Measurements from ENCODE around the gene RCAN3. TPM values are rescaled to one million over a fixed set of nuclear protein-coding genes. Genes with fewer than 3 reads are reported as not detected.

RCAN3 gene
- total and polyA plus RNA-seq, 10 of the 15 experiments (the other 5 are each of a cell fraction or from before 2014, with no cell fraction given): 0.02 to 0.46 (median 0.06) TPM; not detected in 3

DNA sequence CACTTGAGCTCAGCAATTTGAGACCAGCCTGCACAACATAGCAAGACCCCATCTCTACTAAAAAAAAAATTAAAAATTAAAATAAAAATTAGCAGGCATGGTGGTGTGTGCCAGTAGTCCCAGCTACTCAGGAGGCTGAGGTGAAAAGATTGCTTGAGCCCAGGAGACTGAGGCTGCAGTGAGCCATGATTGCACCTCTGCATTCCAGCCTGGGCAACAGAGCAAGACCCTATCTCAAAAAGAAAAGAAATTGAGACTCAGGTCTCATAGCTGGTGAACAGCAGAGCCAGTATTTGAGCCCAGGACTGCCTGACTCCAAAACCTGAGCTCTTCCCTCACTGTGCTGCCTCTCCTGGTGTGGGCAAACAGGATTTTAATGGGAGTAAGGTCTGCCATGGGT lies 28.4 kb upstream of the RCAN3 start (continued):
- TF ChIP-seq KAT2A (conservative IDR thresholded peaks at IDR 0.05; ENCODE audit: control insufficient read depth, low read depth, low read length): no peak
- TF ChIP-seq SIX5 (IDR thresholded peaks at IDR 0.05; ENCODE audit: low read depth, low read length, severe bottlenecking): no peak
- no peak for TF ChIP-seq SPI1 (IDR thresholded peaks at IDR 0.05; ENCODE audit: borderline replicate concordance, insufficient read depth, low read depth, low read length)
- no peak for TF ChIP-seq RUNX3 (IDR thresholded peaks at IDR 0.05; ENCODE audit: low read length)
- TF ChIP-seq HSF1 (IDR thresholded peaks at IDR 0.05; ENCODE audit: low read depth, low read length): no peak
- TF ChIP-seq RCOR1 (conservative IDR thresholded peaks at IDR 0.05; ENCODE audit: low read depth, low read length): no peak
- TF ChIP-seq, protein P1, sequence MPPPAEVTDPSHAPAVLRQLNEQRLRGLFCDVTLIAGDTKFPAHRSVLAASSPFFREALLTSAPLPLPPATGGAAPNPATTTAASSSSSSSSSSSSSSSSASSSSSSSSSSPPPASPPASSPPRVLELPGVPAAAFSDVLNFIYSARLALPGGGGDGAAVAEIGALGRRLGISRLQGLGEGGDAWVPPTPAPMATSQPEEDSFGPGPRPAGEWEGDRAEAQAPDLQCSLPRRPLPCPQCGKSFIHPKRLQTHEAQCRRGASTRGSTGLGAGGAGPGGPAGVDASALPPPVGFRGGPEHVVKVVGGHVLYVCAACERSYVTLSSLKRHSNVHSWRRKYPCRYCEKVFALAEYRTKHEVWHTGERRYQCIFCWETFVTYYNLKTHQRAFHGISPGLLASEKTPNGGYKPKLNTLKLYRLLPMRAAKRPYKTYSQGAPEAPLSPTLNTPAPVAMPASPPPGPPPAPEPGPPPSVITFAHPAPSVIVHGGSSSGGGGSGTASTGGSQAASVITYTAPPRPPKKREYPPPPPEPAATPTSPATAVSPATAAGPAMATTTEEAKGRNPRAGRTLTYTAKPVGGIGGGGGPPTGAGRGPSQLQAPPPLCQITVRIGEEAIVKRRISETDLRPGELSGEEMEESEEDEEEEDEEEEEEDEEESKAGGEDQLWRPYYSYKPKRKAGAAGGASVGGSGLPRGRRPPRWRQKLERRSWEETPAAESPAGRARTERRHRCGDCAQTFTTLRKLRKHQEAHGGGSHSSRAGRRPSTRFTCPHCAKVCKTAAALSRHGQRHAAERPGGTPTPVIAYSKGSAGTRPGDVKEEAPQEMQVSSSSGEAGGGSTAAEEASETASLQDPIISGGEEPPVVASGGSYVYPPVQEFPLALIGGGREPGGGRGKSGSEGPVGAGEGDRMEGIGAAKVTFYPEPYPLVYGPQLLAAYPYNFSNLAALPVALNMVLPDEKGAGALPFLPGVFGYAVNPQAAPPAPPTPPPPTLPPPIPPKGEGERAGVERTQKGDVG (CRISPR knock-in tag; IDR thresholded peaks at IDR 0.05): no peak
- no peak for TF ChIP-seq CBFB (IDR thresholded peaks at IDR 0.05; ENCODE audit: low read depth)

DNA sequence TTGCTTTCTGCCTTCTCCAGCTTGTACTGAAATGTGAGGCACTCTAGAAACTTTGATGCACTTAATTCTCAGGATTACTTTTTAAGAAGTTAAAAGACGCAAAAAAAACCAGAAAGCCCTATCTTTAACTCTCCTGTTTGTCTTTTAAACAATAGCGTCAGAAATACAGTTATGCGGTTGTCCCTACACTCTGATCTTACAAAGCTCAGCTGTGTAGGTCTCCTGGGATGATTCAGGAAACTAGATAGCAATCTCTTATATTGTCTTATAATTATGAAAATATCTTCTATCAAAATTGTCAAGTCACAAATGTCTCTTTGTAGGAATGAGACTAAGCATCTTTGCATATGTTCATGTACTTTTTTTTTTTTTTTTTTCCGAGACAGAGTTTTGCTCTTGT lies 26.9 kb upstream of the RCAN3 start:
- CTCF ChIA-PET: interaction anchor here (1.7 kb wide), 1 partner anchor 60 kb away, joined by 8 read pairs; the partner anchor contains the start of gene NIPAL3
- H3K79me2 ChIP-seq (ENCODE audit: control insufficient read depth, insufficient read depth, low read length): no peaks in the 10 kb centered on the region
- intact Hi-C loops (cut with micrococcal nuclease; ENCODE audit: unreplicated experiment) (no loop called here), in situ Hi-C loops (cut with MboI) (no loop called here)
- RAD21 ChIA-PET (ENCODE audit: unreplicated experiment): no interaction called here
- H3K4me3 ChIP-seq: no peak overlapping the region
- H3K9me3 ChIP-seq (replicated peaks; ENCODE audit: control insufficient read depth, insufficient read depth, low read length): no peaks in the 10 kb centered on the region
- H4K20me1 ChIP-seq (ENCODE audit: control insufficient read depth, insufficient read depth): no peaks in the 10 kb centered on the region
- H2AFZ ChIP-seq (ENCODE audit: control insufficient read depth, low read depth, low read length): no peak overlapping the region
- H3K36me3 ChIP-seq (ENCODE audit: control insufficient read depth in 2 of 2, insufficient read depth in 2 of 2, low read length in 1 of 2): no peaks in the 10 kb centered on the region
- 97% methylated on average over 3 of the region's 4 CpGs for whole genome bisulfite sequencing (ENCODE audit: insufficient coverage, insufficient replicate concordance, low lambda C conversion rate, missing lambda C conversion rate)
- BruUV-seq (replicated peaks): no TSS peak
- no peak overlapping the region for H3K4me2 ChIP-seq (ENCODE audit: control insufficient read depth, insufficient read depth)
- FAIRE-seq (no peak), ATAC-seq (no peak), DNase-seq (ENCODE audit: low read depth, low spot score) (no peak)
- no peak overlapping the region for H3K9ac ChIP-seq (ENCODE audit: control insufficient read depth, insufficient read depth, low read length)
- no peak overlapping the region for H3K27ac ChIP-seq (ENCODE audit: control insufficient read depth, insufficient read depth)
- SMC1A ChIA-PET (ENCODE audit: uncharacterized antibody, unreplicated experiment): no interaction called here
- peaks cover 2% of the 10 kb centered on the region; the same call in 1 of the 2 replicates for H3K4me1 ChIP-seq (ENCODE audit: control insufficient read depth, insufficient read depth, low read length)
- POLR2A ChIA-PET: interaction anchor here (0.6 kb wide), 1 partner anchor 545 kb away, joined by 4 read pairs; no protein-coding TSS in a partner anchor
- no peaks in the 10 kb centered on the region for H3K27me3 ChIP-seq (replicated peaks in 1 of 2; ENCODE audit: control insufficient read depth in 2 of 2, insufficient read depth in 2 of 2, low read length in 1 of 2)
- TF ChIP-seq CUX1 (IDR thresholded peaks at IDR 0.05; ENCODE audit: insufficient replicate concordance, low read depth, low read length) (no peak), PAX5 (IDR thresholded peaks at IDR 0.05; ENCODE audit: borderline replicate concordance, low read depth, low read length) (no peak), SIN3A (IDR thresholded peaks at IDR 0.05; ENCODE audit: low read depth, low read length) (no peak), KLF5 (IDR thresholded peaks at IDR 0.05; ENCODE audit: partially characterized antibody) (no peak), HCFC1 (IDR thresholded peaks at IDR 0.05; ENCODE audit: low read length) (no peak), MEF2B (IDR thresholded peaks at IDR 0.05; ENCODE audit: partially characterized antibody, poor library complexity, severe bottlenecking) (no peak)

All from GM12878 (cell line).